ENCODE data around the gene LIN54.

- TF ChIP-seq, protein P1, sequence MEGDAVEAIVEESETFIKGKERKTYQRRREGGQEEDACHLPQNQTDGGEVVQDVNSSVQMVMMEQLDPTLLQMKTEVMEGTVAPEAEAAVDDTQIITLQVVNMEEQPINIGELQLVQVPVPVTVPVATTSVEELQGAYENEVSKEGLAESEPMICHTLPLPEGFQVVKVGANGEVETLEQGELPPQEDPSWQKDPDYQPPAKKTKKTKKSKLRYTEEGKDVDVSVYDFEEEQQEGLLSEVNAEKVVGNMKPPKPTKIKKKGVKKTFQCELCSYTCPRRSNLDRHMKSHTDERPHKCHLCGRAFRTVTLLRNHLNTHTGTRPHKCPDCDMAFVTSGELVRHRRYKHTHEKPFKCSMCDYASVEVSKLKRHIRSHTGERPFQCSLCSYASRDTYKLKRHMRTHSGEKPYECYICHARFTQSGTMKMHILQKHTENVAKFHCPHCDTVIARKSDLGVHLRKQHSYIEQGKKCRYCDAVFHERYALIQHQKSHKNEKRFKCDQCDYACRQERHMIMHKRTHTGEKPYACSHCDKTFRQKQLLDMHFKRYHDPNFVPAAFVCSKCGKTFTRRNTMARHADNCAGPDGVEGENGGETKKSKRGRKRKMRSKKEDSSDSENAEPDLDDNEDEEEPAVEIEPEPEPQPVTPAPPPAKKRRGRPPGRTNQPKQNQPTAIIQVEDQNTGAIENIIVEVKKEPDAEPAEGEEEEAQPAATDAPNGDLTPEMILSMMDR (conservative IDR thresholded peaks at IDR 0.05; ENCODE audit: low read length) = no peak
- no peak for TF ChIP-seq EZH2phosphoT487 (IDR thresholded peaks at IDR 0.05; ENCODE audit: borderline replicate concordance)
Observed at GRCh38 chr4:82900411-82901182, 110.0 kb downstream of the LIN54 start, which contains the start of gene THAP9.
